ENCODE measurements around the gene APOA4. TPM values are rescaled to one million over a fixed set of nuclear protein-coding genes. Genes with fewer than 3 reads are reported as not detected.

APOA4 gene
- polyA plus RNA-seq, 1 of the 3 experiments (the other 2 are of a cell fraction), result not detected

DNA sequence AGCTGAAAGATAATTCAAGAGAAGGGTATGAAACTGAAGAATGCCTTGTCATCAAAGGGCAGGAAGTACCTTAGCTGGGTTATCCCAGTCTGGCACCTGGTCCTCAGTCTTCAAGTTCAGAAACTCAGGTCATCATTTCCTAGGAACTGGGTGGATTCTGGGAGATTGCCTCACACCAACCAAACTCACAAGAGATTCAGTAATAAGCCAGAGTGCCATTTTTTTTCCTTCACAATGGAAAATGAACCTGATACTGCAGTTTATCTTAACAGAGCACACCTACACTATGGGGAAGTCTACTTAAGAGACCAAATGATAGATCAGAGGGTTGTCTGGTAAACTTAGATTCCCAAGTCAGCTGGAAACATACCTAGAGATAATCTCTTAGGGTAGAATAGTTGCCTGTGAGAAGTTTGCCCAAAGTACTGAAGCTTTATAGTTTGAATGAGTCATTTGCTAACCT is 46.6 kb downstream of the APOA4 start (continued):
- TF ChIP-seq, protein P1, sequence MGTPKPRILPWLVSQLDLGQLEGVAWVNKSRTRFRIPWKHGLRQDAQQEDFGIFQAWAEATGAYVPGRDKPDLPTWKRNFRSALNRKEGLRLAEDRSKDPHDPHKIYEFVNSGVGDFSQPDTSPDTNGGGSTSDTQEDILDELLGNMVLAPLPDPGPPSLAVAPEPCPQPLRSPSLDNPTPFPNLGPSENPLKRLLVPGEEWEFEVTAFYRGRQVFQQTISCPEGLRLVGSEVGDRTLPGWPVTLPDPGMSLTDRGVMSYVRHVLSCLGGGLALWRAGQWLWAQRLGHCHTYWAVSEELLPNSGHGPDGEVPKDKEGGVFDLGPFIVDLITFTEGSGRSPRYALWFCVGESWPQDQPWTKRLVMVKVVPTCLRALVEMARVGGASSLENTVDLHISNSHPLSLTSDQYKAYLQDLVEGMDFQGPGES (IDR thresholded peaks at IDR 0.05; ENCODE audit: low read depth, low read length), result no peak
- TF ChIP-seq, protein P2, sequence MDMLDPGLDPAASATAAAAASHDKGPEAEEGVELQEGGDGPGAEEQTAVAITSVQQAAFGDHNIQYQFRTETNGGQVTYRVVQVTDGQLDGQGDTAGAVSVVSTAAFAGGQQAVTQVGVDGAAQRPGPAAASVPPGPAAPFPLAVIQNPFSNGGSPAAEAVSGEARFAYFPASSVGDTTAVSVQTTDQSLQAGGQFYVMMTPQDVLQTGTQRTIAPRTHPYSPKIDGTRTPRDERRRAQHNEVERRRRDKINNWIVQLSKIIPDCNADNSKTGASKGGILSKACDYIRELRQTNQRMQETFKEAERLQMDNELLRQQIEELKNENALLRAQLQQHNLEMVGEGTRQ (IDR thresholded peaks at IDR 0.05; ENCODE audit: borderline replicate concordance, low read depth, low read length), result no peak
- TF ChIP-seq FOXM1 (IDR thresholded peaks at IDR 0.05; ENCODE audit: low read depth), result no peak
- TF ChIP-seq, protein P3, sequence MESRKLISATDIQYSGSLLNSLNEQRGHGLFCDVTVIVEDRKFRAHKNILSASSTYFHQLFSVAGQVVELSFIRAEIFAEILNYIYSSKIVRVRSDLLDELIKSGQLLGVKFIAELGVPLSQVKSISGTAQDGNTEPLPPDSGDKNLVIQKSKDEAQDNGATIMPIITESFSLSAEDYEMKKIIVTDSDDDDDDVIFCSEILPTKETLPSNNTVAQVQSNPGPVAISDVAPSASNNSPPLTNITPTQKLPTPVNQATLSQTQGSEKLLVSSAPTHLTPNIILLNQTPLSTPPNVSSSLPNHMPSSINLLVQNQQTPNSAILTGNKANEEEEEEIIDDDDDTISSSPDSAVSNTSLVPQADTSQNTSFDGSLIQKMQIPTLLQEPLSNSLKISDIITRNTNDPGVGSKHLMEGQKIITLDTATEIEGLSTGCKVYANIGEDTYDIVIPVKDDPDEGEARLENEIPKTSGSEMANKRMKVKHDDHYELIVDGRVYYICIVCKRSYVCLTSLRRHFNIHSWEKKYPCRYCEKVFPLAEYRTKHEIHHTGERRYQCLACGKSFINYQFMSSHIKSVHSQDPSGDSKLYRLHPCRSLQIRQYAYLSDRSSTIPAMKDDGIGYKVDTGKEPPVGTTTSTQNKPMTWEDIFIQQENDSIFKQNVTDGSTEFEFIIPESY (IDR thresholded peaks at IDR 0.05; ENCODE audit: borderline replicate concordance, low read depth), result no peak
- no peak for TF ChIP-seq SMC3 (IDR thresholded peaks at IDR 0.05; ENCODE audit: low read depth, low read length)
- no peak for TF ChIP-seq MAX (IDR thresholded peaks at IDR 0.05; ENCODE audit: low read depth)

GRCh38 chr11:116775975-116776374 is 47.1 kb downstream of the APOA4 start:
- no peak overlapping the region for H3K27ac ChIP-seq (ENCODE audit: low read depth in 2 of 2, low read length in 1 of 2)
- POLR2A ChIA-PET, result no interaction called here
- DNase-seq, result no peak
- CTCF ChIA-PET, result interaction anchor here (2.8 kb wide), 1 partner anchor 11 kb away, joined by 11 read pairs; the partner anchor contains the start of gene ZPR1
- peaks cover 24% of the 10 kb centered on the region for H3F3A ChIP-seq (replicated peaks; ENCODE audit: insufficient read depth)
- no peaks in the 10 kb centered on the region for H3K9me3 ChIP-seq
- TF ChIP-seq EP300 (IDR thresholded peaks at IDR 0.05; ENCODE audit: borderline replicate concordance in 1 of 2, low read depth in 1 of 2, low read length in 1 of 2) (no peak), FOSL2 (IDR thresholded peaks at IDR 0.05; ENCODE audit: borderline replicate concordance, low read depth) (no peak), TCF12 (IDR thresholded peaks at IDR 0.05) (no peak), TEAD4 (IDR thresholded peaks at IDR 0.05; ENCODE audit: borderline replicate concordance, insufficient read depth) (no peak), ELF1 (IDR thresholded peaks at IDR 0.05) (no peak), YY1 (IDR thresholded peaks at IDR 0.05; ENCODE audit: low read depth) (no peak), RXRA (IDR thresholded peaks at IDR 0.05; ENCODE audit: borderline replicate concordance, low read depth) (no peak), POLR2AphosphoS5 (IDR thresholded peaks at IDR 0.05; ENCODE audit: low read depth, low read length) (no peak), CHD2 (IDR thresholded peaks at IDR 0.05; ENCODE audit: low read length, partially characterized antibody) (no peak), NFIC (IDR thresholded peaks at IDR 0.05; ENCODE audit: borderline replicate concordance) (no peak), RAD21 (IDR thresholded peaks at IDR 0.05; ENCODE audit: low read length) (no peak), FOXJ3 (CRISPR knock-in tag; IDR thresholded peaks at IDR 0.05) (no peak), TAF1 (IDR thresholded peaks at IDR 0.05; ENCODE audit: borderline replicate concordance, low read depth, low read length) (no peak)
- TF ChIP-seq, protein P2 (IDR thresholded peaks at IDR 0.05; ENCODE audit: borderline replicate concordance, low read depth, low read length), result no peak
- TF ChIP-seq, protein P4, sequence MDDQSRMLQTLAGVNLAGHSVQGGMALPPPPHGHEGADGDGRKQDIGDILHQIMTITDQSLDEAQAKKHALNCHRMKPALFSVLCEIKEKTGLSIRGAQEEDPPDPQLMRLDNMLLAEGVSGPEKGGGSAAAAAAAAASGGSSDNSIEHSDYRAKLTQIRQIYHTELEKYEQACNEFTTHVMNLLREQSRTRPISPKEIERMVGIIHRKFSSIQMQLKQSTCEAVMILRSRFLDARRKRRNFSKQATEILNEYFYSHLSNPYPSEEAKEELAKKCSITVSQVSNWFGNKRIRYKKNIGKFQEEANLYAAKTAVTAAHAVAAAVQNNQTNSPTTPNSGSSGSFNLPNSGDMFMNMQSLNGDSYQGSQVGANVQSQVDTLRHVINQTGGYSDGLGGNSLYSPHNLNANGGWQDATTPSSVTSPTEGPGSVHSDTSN (IDR thresholded peaks at IDR 0.05), result no peak
- TF ChIP-seq, protein P1 (IDR thresholded peaks at IDR 0.05; ENCODE audit: low read depth, low read length), result no peak
- peaks cover 29 to 43% of the 10 kb centered on the region in 2 experiments for H3K36me3 ChIP-seq (replicated peaks in 1 of 2; ENCODE audit: control insufficient read depth in 1 of 2, insufficient read depth in 2 of 2, low read length in 1 of 2)
- H3K27me3 ChIP-seq (ENCODE audit: insufficient read depth), result no peaks in the 10 kb centered on the region
- H3K9ac ChIP-seq, result no peak overlapping the region
- H3K4me2 ChIP-seq, result no peak overlapping the region
- no peak overlapping the region for H2AFZ ChIP-seq (ENCODE audit: low read depth)
- H4K20me1 ChIP-seq (ENCODE audit: insufficient read depth), result no peaks in the 10 kb centered on the region
- 97% methylated on average over 5 of the region's 5 CpGs for WGBS (ENCODE audit: low lambda C conversion rate)
- peaks cover 17% of the 10 kb centered on the region for H3K79me2 ChIP-seq (ENCODE audit: insufficient read depth)
- H3K4me3 ChIP-seq (ENCODE audit: low read depth in 2 of 2, low read length in 1 of 2), result no peak overlapping the region
- no peaks in the 10 kb centered on the region for H3K9me2 ChIP-seq
- H3K4me1 ChIP-seq (ENCODE audit: control insufficient read depth in 1 of 2, insufficient read depth in 2 of 2, low read depth in 1 of 2, low read length in 1 of 2), result peaks cover 8% of the 10 kb centered on the region in 2 experiments; a peak in 3 of 4 replicates

Data from SK-N-SH (cell line).